Brain microvascular endothelial cell (primary cell): ENCODE data around the gene MAPK9.

Experiments used
- DNase-seq: peaks from one replicate; pipeline ENCODE4 v3.0.0-alpha.2; 2020
- H3K27ac ChIP-seq: fragments of 250-450 bp; sonication (Bioruptor Pico); 2 replicates; pipeline ENCODE4 v1.5.1; 2020; ENCODE audit warnings: mild to moderate bottlenecking, moderate library complexity
- H3K27me3 ChIP-seq: fragments of 250-450 bp; sonication (Bioruptor Pico); replicated peaks from 2 replicates; pipeline ENCODE4 v1.5.1; 2020; ENCODE audit warnings: mild to moderate bottlenecking
- H3K36me3 ChIP-seq: fragments of 250-450 bp; sonication (Bioruptor Pico); replicated peaks from 2 replicates; pipeline ENCODE4 v1.5.1; 2020; ENCODE audit warnings: mild to moderate bottlenecking
- H3K4me3 ChIP-seq: 2 replicates; pipeline ENCODE4 v1.5.1; 2011; ENCODE audit warnings: low read depth, mild to moderate bottlenecking, control low read depth, low read length, moderate library complexity
- in situ Hi-C: cut with HindIII; loops from 2 replicates; pipeline ENCODE4 v1.10.0; 2017; ENCODE audit warnings: low sequenced_read_pairs, low pct_ligation_motif_present
- TF ChIP-seq, protein P1 (sequence below): IDR thresholded peaks from 2 replicates; pipeline ENCODE4 v1.5.1; 2011; ENCODE audit warnings: low read depth, mild to moderate bottlenecking, moderate library complexity, low read length, control low read depth, inconsistent platforms; ENCODE audit errors: missing control alignments

MAPK9 gene

DNA sequence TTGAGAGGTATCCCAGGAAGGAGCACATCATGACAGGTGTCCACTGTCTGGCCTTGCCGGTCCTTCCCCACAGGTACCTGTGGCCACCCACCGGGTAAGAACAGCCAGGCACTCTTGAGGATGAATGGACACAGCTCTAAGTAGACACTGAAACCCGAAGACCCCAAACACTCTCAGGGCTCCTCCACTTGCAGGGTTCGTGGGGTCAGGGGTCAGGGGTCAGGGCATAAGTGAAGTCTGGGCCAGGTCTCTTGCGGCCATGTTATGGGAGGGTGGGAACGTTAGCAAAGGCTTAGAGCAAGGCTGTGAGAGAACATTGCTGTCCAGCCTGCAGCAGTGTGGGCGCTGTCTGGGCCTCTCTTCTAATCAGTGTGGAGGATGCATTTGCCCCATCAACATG is 40.0 kb downstream of the MAPK9 start:
- Histone ChIP-seq H3K4me3 (no peak overlapping the region), H3K27me3 (no peaks in the 10 kb centered on the region), H3K27ac (no peak overlapping the region), H3K36me3 (peaks cover 16% of the 10 kb centered on the region)
- no peak for DNase-seq
- in situ Hi-C loops = no loop called here
- TF ChIP-seq, protein P1, sequence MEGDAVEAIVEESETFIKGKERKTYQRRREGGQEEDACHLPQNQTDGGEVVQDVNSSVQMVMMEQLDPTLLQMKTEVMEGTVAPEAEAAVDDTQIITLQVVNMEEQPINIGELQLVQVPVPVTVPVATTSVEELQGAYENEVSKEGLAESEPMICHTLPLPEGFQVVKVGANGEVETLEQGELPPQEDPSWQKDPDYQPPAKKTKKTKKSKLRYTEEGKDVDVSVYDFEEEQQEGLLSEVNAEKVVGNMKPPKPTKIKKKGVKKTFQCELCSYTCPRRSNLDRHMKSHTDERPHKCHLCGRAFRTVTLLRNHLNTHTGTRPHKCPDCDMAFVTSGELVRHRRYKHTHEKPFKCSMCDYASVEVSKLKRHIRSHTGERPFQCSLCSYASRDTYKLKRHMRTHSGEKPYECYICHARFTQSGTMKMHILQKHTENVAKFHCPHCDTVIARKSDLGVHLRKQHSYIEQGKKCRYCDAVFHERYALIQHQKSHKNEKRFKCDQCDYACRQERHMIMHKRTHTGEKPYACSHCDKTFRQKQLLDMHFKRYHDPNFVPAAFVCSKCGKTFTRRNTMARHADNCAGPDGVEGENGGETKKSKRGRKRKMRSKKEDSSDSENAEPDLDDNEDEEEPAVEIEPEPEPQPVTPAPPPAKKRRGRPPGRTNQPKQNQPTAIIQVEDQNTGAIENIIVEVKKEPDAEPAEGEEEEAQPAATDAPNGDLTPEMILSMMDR = no peak

DNA sequence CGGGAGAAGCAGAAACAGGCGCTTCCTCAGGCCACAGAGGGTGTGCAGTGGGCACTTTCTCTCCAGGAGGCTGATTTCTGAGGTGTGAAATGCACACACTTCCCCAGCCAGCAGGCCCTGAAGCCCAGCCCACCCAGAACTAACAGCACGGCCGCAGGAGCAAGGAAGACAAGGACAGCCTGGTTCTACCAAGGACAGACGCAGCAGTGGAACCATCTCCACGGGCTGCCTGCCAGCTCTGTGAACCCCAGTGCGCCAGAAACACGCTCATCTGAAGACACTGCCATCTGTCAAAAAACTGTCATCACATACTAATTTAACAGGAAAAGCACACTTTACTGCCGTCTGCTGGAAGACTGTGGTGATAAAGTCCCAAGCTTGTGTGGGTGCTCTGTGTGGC is 40.7 kb downstream of the MAPK9 start:
- H3K36me3 ChIP-seq = peaks cover 14% of the 10 kb centered on the region
- TF ChIP-seq, protein P1 = no peak
- H3K27me3 ChIP-seq = no peaks in the 10 kb centered on the region
- H3K27ac ChIP-seq = no peak overlapping the region
- in situ Hi-C loops = no loop called here
- no peak overlapping the region for H3K4me3 ChIP-seq
- DNase-seq = no peak

DNA sequence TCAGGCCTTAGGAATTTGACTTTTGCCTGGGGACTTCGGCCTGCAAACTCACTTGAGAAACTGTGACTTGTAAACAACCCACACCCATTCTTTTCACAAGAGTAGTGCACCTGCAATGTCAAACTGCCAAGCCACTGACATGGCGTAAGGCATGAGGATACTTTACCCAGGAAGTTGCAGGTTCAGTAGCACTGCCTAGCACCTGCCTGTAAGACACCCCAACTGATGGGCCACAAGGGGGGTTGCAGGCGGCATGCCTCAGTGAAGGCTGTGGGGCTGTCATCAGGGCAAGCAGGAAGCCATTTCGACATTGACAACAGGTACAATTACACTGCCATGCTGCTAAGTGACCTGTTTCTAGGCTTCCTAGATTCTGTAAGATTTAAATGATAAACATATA is 41.6 kb downstream of the MAPK9 start:
- in situ Hi-C loops = no loop called here
- DNase-seq = no peak
- TF ChIP-seq, protein P1 = no peak
- no peaks in the 10 kb centered on the region for H3K27me3 ChIP-seq
- H3K27ac ChIP-seq = no peak overlapping the region
- H3K36me3 ChIP-seq = peaks cover 14% of the 10 kb centered on the region
- no peak overlapping the region for H3K4me3 ChIP-seq

DNA sequence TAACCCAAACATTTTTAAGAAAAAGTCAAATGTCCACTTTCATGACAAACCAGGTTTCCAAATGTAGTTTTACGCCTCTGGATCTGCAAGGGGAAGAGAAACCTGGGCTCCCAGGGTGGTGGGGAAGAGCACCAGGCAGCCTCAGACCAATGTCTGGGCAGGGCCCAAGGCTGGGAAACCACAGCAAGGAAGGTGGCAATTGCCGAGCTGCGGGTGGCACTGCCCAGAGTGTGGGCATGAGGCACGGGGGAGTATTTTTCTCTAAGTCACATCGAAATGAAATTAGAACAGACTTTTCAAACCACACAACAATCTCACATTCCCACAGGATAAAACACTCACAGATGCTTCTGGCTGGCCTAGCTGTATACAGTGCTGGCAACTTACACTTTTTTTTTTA is 50.3 kb downstream of the MAPK9 start:
- TF ChIP-seq, protein P1 = no peak
- no peak overlapping the region for H3K4me3 ChIP-seq
- H3K36me3 ChIP-seq = peaks cover 8% of the 10 kb centered on the region
- no peaks in the 10 kb centered on the region for H3K27me3 ChIP-seq
- in situ Hi-C loops = no loop called here
- H3K27ac ChIP-seq = no peak overlapping the region
- DNase-seq = no peak

DNA sequence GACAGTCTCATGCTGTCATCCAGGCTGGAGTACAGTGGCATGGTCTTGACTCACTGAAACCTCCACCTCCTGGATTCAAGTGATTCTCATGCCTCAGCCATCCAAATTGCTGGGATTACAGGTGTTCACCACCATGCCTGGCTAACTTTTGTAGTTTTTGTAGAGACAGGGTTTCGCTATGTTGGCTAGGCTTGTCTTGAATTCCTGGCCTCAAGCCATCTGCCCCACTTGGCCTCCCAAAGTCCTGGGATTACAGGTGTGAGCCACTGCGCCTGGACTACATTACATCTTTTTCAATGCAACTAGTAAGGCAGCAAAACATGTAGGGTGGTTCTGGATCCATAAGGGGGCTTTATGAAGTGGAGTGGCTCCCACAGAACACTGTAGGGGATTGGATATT is 53.3 kb downstream of the MAPK9 start:
- in situ Hi-C loops = no loop called here
- H3K36me3 ChIP-seq = peaks cover 14% of the 10 kb centered on the region

DNA sequence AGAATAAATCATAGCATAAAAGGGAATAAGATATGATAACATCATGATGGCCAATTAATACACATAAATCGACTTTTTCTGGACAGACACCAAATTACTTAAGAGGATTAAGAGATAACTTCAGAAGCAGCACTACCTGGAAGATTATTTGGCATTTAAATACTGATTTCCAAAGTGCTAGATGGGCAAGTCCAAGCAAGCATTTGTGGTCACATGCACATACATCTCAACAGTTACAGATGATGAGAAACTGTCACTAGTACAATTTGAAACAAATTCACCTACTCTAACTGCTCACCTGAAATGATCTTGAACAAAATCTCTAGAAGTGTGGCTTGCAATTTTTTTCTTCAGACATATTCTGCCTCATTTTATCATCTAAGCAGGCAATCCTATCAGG is 56.0 kb downstream of the MAPK9 start:
- no peak overlapping the region for H3K27ac ChIP-seq
- H3K36me3 ChIP-seq = peaks cover 14% of the 10 kb centered on the region
- TF ChIP-seq, protein P1 = no peak
- no peak for DNase-seq
- no peak overlapping the region for H3K4me3 ChIP-seq
- in situ Hi-C loops = no loop called here
- no peaks in the 10 kb centered on the region for H3K27me3 ChIP-seq

More for the DNA sequence above, 53.3 kb downstream of the MAPK9 start:
- no peak for DNase-seq
- TF ChIP-seq, protein P1 = no peak
- no peaks in the 10 kb centered on the region for H3K27me3 ChIP-seq
- no peak overlapping the region for H3K27ac ChIP-seq
- no peak overlapping the region for H3K4me3 ChIP-seq
